H54 (cell line): ENCODE results near the gene PCF11.

Experiments used
- DNase-seq: peaks from one replicate; pipeline ENCODE4 v3.0.0; 2011; ENCODE audit warnings: low spot score, mixed read lengths; ENCODE audit not compliant: insufficient read length
- FAIRE-seq: peaks from 3 replicates; lab custom pipeline; 2011; peaks lifted over from hg19 to GRCh38; lab: Jason Lieb, UNC
- POLR2A ChIP-seq: IDR thresholded peaks from 2 replicates; pipeline ENCODE4 v1.6.1; 2011; ENCODE audit warnings: low read depth, mild to moderate bottlenecking, low read length

PCF11 gene

DNA sequence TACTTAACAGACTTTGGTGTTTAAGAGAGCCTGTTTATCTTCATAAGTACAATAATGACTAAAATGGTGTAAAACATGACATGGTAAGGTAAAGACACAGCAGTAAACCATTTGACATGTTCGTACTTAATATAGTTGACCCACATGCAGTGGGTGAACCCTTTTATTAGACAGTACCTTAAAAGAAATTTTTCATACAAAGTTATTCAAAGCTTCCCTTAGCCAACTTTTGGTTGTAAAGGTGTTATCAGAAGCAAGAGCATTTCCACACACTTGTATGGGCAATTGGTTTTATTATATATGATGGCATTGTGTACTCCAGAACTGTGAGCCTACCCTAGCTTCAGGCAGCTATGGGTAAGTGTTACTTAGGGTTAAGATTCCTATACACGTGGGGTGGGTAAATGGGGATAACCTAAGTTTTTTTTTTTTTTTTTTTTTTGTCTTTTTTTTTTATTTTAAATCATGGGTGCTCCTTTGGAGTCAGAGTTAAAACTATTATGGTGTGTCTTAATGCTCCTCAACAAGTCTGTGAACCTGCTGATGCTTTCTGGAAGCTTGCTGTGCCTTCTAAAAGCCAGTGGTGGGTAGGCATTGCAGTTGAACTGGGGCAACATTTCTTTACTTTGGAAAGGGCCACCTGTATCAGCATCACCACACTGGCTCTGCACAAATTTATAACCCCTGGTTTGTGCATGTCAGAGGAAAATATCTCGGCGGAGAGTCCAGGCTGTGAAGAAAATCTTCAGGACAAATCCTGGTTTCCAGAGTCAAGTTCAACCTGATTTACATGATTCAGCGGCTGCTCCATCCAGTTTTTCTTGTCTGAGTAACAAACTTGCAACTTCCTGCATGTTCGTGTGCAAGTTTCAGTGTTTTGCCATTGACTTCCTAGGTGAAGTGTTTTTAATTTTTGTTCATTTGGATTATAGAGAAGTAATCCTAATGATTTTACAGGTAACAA lies 3.3 kb downstream of the PCF11 start:
- DNase-seq (no peak), FAIRE-seq (no peak)
- TF ChIP-seq POLR2A = no peak

DNA sequence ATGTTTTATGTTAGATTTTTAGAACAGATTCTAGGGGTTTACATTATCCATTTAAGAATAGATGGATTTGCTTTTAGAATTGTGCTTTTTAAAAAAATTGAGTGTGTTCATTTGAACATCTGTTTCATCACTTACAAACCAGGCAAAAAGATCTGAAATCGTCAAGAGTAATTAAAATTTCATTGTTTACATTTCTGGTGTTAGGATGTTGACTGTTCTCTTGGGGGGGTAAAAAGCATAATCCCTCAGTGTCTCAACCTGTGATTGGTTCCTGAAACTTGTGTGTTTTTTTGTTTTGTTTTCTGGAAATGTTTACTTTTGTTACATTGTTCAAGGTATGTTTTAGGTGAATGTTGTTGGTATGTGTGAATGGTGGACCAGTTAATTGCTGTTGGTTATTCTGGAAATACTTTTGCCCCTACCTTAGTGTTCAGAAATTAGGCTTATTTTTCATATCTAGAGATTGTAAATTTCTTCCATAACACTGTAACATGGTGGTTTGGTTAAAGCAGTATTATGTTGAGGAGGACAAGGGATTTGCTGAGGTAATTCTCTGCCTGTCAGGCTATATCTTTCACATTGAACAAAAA lies 4.8 kb downstream of the PCF11 start:
- no peak for TF ChIP-seq POLR2A
- no peak for FAIRE-seq

DNA sequence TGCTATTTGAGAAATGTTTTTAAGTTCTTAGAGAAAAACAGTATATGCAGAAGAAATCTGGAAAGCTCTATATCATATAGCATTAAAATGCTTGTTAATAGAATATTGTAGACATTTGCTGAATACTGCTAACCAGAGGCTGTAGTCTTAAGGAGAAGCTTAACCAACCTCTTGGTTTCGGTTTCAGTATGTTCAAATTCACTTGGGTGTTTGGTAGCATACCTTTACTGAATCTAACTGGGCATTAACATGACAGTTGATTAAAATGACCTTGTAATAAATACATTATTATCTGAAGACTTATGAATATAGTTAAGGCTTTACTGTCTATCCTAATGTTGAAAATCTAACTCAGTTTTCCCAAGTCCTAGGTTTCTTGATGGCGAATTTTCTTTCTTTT lies 5.4 kb downstream of the PCF11 start:
- FAIRE-seq (peak; percentile 20), DNase-seq (no peak)
- TF ChIP-seq POLR2A = no peak

More for the DNA sequence above, 4.8 kb downstream of the PCF11 start:
- DNase-seq = no peak

DNA sequence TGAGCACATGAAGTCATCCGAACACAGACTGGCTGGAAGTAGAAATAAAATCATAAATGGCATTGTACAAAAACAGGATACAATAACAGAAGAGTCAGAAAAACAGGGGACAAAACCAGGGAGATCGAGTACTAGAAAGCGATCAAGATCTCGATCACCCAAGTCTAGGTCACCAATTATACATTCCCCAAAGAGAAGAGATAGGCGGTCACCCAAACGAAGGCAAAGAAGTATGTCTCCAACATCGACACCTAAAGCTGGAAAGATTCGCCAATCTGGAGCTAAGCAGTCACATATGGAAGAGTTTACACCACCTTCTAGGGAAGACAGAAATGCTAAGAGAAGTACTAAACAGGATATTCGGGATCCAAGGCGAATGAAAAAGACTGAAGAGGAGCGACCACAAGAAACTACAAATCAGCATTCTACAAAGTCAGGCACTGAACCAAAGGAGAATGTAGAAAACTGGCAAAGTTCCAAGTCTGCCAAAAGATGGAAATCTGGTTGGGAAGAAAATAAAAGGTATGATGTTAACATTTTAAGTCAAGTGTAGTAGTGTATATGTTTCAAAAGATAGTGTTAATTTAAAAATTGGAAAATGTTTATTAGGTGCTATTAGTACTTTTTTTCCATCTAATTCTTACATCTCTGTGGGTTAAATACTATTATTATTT lies 9.4 kb downstream of the PCF11 start:
- DNase-seq (no peak), FAIRE-seq (no peak)
- TF ChIP-seq POLR2A = no peak

DNA sequence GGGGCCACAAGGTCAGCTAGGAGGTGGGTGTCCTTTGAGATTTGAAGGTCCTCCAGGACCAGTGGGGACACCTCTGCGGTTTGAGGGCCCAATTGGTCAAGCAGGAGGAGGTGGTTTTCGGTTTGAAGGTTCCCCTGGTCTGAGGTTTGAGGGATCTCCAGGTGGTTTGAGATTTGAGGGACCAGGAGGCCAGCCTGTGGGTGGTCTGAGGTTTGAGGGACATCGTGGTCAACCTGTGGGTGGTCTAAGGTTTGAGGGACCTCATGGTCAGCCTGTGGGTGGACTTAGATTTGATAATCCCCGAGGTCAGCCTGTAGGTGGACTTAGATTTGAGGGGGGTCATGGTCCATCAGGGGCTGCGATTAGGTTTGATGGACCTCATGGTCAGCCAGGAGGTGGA lies 11.8 kb downstream of the PCF11 start:
- FAIRE-seq (no peak), DNase-seq (no peak)
- no peak for TF ChIP-seq POLR2A

DNA sequence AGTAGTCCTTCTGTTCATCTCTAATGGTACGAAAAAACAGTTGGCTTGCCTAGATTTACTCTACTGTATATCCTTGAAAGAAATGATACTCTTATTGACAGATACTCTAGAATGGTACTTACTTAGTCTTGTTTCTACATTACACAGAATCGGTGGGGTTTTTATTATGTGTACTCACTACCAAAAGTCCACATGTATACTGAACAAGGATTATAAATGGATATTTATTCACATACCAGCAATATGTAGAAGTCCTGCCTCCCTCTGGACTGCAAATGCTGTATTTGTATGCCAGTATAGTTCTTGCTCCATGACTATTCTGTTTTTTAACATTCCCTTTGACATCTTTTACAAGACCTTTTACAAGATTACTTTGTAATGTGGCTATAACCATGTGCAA lies 13.9 kb downstream of the PCF11 start:
- FAIRE-seq (peak; percentile 60), DNase-seq (no peak)
- no peak for TF ChIP-seq POLR2A

DNA sequence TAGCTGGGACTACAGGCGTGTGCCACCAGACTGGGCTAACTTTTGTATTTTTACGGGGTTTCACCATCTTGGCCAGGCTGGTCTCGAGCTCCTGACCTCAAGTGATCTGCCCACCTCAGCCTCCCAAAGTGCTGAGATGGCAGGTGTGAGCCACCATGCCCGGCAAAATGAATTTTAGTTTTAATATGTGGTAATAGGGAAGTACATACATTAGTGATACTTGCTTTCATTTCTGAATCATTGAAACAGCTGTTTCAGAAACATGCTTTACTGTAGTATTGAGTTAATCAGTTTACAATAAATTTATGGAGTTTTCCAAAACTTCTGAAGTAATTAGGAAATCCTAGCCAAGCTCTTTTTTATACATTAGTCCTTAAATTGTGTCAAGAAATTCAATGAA lies 15.6 kb downstream of the PCF11 start:
- DNase-seq (no peak), FAIRE-seq (no peak)
- no peak for TF ChIP-seq POLR2A

DNA sequence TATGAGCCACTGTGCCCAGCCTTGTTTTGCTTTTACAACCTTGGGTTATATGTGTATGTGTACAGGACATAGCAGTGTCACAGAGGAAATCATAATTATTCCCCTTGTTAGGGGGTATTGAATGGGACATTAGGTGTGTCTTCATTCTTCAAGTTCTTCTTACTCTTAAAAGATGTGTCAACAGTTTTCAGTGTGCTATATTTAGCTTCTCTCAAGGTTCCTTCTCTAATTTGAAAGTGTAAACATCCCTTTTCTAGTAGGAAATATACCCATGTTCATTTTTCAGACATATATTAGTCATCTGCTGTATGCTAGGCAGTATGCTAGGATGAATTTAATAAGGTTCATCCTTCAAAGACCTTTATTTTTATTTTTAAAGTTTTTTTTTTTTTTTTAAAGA lies 17.1 kb downstream of the PCF11 start:
- no peak for TF ChIP-seq POLR2A

DNA sequence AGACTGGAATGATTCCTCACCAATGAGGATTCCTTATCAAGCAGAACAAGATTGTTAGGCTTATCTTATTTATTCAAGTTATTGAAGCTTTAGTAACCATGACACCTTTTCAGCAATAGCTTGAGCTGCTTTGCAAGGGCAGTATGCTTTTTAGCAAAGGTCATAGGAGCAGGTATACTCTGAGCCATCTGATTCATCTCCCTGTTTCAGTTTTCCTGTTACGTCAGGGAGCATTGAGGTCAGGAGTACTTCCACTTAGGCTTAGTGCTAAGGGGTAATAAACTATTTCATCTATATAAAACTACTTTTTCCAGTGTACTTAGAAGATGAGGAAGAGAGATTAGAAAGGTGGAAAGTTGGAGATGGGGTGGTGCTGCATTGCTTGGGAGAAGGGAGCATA lies 18.9 kb downstream of the PCF11 start:
- TF ChIP-seq POLR2A = no peak
- no peak for DNase-seq
- peak; percentile 6 for FAIRE-seq

More for the DNA sequence above, 17.1 kb downstream of the PCF11 start:
- FAIRE-seq (peak; percentile 41), DNase-seq (no peak)

DNA sequence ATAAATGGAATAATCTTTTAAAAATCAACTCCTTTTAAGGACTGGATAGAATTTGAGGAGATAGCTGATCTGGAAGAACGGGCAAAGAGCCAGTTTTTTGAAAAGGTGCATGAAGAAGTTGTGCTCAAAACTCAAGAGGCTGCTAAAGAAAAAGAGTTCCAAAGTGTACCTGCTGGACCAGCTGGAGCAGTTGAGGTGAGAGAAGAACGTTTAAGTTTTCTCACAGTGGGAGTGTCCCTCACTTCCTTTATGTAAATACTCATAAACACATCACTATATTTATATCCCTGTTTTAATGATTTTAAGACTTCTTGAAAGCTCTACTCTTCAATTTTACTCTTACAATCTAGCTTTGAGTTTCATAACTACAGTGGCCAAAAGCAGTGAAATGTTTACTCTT lies 24.9 kb downstream of the PCF11 start:
- FAIRE-seq (peak; percentile 23), DNase-seq (no peak)
- TF ChIP-seq POLR2A = no peak

DNA sequence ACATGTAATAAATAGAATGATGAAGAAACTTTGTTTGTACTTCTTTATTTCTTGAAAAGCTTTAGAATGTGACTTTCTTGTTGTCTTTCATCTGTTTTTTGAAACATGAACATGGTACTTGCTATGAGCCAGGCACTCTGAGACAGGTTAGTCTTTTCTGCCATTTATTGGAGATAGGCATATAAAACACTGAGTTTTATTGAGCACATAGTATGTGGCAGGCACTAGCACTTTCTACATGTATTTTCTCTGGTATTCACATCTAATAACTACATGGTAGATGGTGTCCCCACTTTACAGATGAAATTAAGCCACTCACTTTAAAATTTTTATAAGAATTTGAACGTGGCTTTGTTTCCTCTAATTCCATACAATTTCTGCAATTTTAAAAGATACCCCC lies 28.8 kb downstream of the PCF11 start:
- FAIRE-seq (peak; percentile 41), DNase-seq (no peak)
- TF ChIP-seq POLR2A = no peak

DNA sequence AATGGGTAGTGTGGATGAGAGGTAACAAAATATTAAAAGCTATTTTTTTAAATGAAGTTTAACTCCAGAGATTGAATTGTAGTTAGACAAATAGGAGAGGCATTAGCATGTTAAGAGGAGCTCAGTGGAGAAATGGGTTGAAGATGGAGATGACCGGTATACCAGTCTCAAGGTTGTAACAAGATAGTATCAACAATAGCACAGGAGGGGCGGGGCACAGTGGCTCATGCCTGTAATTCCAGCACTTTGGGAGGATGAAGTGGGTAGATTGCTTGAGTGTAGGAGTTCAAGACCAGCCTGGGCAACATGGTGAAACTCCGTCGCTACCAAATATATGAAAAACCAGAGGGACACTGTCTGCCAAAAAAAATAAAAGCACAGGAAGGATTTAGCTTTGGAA lies 30.5 kb downstream of the PCF11 start:
- FAIRE-seq (no peak), DNase-seq (no peak)
- no peak for TF ChIP-seq POLR2A

DNA sequence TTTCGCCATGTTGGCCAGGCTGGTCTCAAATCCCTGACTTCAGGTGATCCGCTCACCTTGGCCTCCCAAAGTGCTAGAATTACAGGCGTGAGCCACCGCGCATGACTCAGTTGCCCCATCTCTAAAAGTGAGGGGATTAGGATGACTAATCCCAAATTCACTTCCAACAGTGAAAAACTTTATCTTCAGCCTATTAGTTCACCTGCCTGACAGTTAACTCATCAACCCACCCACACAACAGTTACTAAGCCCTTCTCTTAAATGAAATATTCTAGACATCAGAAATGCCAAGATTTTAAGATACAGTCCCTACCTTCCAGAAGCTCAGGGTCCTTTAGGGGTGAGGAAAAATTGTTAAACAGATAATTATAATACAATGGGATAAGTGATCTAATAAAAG lies 34.6 kb downstream of the PCF11 start:
- TF ChIP-seq POLR2A = no peak
- FAIRE-seq = no peak

DNA sequence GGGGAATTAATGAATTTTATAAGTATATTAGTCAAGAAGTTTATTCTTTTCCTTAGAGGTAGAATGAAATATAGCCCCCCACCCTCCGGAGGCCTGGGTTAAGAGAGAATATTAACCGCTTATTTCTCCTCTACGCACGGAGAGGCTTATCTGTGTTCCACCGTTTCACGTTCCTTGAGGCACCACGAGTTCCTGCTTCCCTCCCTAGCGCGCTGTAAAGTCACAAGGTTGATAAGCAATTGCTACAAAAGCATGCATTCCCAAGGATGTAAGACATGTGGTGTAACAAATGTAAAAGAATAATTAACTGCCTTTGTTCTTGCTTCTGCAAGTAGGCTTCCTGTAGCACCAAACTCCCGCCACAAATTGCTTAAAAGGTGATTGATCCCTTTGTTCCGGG lies 35.1 kb downstream of the PCF11 start:
- TF ChIP-seq POLR2A = no peak
- DNase-seq = no peak
- FAIRE-seq = no peak

More for the DNA sequence above, 34.6 kb downstream of the PCF11 start:
- no peak for DNase-seq
